GM10266 (cell line): ENCODE measurements around the gene GALNT4.

Source experiments
- DNase-seq: peaks from one replicate; pipeline ENCODE4 v3.0.0; 2012; ENCODE audit errors: extremely low spot score
- CTCF ChIP-seq: IDR thresholded peaks from 2 replicates; pipeline ENCODE4 v1.5.1; 2012; ENCODE audit warnings: mild to moderate bottlenecking, low read depth; ENCODE audit not compliant: control insufficient read depth, insufficient read depth; ENCODE audit errors: missing control alignments

The GALNT4 gene

DNA sequence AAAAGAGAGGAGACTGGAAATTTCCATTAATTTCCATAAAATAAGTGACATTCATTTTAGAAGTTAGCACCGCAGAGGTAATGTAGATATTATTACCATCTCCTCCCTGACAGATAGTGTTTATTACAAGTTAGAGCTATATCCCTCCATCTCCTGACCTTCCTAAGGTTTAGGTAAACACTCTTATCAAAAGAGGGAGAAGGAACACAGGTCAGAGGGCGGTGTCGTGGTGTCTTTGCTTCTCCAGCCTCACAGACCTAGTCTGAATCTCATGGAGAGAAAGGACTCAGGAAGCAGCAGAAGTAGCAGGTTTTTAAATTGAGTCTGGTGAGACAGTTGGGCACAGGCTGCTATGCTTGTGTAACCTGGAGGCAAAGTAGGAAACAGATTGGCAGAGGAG, 12.8 kb upstream of the GALNT4 start:
- no peak for DNase-seq
- TF ChIP-seq CTCF: no peak

DNA sequence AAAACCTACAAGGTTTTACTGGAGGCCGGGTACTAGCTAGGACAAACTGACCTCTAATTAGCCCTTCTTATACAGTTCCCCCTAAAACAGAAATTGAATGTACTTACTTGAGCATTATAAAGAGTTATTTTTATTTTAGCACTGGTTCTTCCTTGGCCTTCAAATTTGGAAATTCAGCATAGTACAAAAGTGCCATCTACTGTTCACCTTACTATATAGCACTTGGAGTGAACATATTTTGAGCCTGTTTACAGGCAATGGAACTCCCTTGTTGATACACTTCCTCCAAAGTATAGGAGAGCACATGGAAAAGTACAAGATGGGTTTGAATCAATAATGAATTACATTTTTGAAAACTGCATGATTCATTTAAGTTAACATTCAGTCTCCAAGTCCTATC, 5.1 kb upstream of the GALNT4 start:
- peak; percentile 50 for DNase-seq

DNA sequence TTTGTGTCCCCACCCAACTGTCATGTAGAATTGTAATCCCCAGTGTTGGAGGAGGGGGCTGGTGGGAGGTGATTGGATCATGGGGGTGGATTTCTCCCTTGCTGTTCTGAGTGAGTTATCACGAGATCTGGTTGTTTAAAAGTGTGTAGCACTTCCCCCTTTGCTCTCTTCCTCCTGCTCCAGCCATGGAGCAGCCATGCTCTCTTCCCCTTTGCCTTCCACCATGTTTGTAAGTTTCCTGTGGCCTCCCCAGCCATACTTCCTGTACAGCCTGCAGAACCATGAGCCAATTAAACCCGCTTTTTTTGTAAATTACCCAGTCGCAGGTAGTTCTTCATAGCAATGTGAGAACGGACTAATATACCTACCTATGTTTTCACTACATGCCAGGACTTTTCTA, 3.8 kb upstream of the GALNT4 start:
- no peak for DNase-seq
- TF ChIP-seq CTCF: no peak

More for the DNA sequence above, 5.1 kb upstream of the GALNT4 start:
- TF ChIP-seq CTCF: peak; percentile 69

DNA sequence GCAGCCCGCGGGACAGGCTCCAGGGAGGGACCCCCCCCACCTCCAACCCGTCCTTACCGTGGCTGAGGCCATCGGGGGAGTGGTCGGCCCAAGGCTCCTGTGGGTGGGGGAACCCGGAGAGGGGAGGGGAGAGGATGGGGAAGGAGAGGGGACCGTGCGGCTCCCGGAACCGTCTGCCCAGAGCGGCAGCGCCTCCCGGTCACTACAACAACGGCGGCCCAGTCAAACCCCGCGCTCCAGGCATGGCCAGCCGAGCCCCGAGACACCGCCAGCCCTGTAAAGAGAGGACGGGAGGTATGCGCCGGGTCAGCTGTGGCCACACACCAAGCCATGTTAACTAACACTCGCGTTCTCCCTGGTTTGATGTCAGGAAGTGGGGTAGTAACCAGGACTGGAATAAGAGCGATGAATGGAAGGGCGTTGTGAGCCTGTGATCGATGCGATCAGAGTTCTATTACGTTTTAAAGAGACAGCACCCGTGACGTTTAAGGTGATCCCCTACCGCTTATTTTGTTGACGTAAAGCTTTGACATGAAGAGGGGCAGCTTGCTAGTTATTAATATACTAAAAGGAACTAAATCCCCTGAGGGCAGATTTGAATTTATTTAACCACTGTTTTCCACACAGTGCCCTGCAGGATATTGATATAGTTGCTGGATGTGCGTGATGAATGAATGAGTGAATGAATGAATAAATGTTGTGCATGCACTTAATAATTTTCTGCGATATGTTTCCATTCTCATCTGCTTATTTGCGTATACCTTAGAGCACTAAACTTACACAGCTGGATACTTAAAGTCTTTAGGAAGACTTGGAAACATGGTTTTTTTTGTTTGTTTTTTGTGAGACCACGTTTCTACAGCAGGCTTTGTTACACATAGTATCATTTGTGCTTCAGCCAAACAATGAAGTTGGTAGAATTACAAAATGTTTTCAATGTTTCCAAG, 1.5 kb upstream of the GALNT4 start, which contains the start of gene POC1B:
Gene POC1B, minus strand, starts transcription at position 224 of the 947 bp plus-strand sequence. Its CDS starts 152 bp downstream, at position 72.
- no peak for TF ChIP-seq CTCF
- peak; percentile 81 for DNase-seq

DNA sequence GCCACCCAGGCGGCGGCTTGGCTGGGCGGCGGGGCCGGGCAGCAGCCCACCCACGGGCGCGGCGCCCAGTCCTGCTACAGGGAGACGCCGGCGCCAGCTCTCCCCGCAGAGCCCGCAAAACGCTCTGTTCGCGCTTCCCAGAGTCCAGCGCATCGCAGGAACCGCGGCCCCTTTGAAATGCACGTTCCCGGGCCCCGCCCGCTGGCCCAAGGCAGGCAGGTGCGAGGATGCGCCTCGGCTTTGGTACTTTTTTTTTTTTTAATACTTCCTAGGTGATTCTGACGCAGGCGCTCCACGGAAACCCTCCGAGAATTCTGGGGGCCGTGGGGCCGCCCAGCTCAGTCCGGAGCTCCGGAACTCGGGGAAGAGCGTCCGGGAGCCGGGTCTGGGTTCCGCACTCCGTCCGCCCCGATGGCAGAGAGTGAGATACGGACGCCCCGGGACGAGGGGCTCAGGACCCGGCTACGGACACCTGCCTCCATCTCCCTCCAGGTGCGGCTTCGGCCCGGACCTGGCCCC, 768 bp upstream of the GALNT4 start:
- no peak for TF ChIP-seq CTCF
- peak; percentile 50 for DNase-seq

GRCh38 chr12:89523843-89524540, 604 bp downstream of the GALNT4 start:
- DNase-seq: no peak
- TF ChIP-seq CTCF: no peak
